Natural killer cell (primary cell): ENCODE data around the gene HTR6. TPM values are rescaled to one million over a fixed set of nuclear protein-coding genes. Genes with fewer than 3 reads are reported as not detected.
A peak's percentile ranks its signal among the peaks of the same experiment; 100 is the strongest.

ENCODE experiments used
- ATAC-seq, 3 donors: fragments of 150-1000 bp in 2 of 3; fragments of 200-7000 bp in 1 of 3; cut with Tn5 transposase; 1 replicate in 1 of 3; 2 replicates in 2 of 3; pipeline ENCODE4 v1.10.0; 2021; ENCODE audit warnings: mild to moderate bottlenecking in 2 of 3, moderate library complexity in 2 of 3
- DNase-seq, 2 donors: peaks; one replicate each; pipeline versions ENCODE4 v3.0.0 to v3.0.0-alpha.2; 2013 to 2021; ENCODE audit warnings: mixed read lengths in 1 of 2
- H3K27ac ChIP-seq: one replicate; pipeline ENCODE4 v1.5.1; 2013; ENCODE audit warnings: mild to moderate bottlenecking, low read length
- H3K27me3 ChIP-seq: one replicate; pipeline ENCODE4 v1.6.1; 2013; ENCODE audit warnings: low read length; ENCODE audit not compliant: control insufficient read depth, insufficient read depth
- H3K36me3 ChIP-seq: one replicate; pipeline ENCODE4 v1.6.1; 2013; ENCODE audit warnings: low read length; ENCODE audit not compliant: control insufficient read depth, insufficient read depth
- H3K4me1 ChIP-seq: one replicate; pipeline ENCODE4 v1.6.1; 2013; ENCODE audit warnings: low read length; ENCODE audit not compliant: control insufficient read depth, insufficient read depth
- H3K4me3 ChIP-seq: one replicate; pipeline ENCODE4 v1.5.1; 2013; ENCODE audit warnings: low read length
- H3K9me3 ChIP-seq: one replicate; pipeline ENCODE4 v1.6.1; 2013; ENCODE audit warnings: low read length; ENCODE audit not compliant: control insufficient read depth, insufficient read depth
- H3K27ac Mint-ChIP-seq, 2 donors: one replicate each; pipeline ENCODE4 v1.8.0; 2022; ENCODE audit warnings: mild to moderate bottlenecking in 2 of 2, mixed read lengths in 2 of 2, moderate library complexity in 1 of 2
- H3K27me3 Mint-ChIP-seq, 2 donors: one replicate each; pipeline ENCODE4 v1.8.0; 2022; ENCODE audit warnings: low read depth in 2 of 2, mixed read lengths in 2 of 2
- H3K36me3 Mint-ChIP-seq: one replicate; pipeline ENCODE4 v1.8.0; 2022; ENCODE audit warnings: mixed read lengths
- H3K4me1 Mint-ChIP-seq, 2 donors: one replicate each; pipeline ENCODE4 v1.8.0; 2022; ENCODE audit warnings: mixed read lengths in 2 of 2
- H3K4me3 Mint-ChIP-seq: one replicate; pipeline ENCODE4 v1.8.0; 2022; ENCODE audit warnings: mild to moderate bottlenecking, moderate library complexity, mixed read lengths
- H3K9me3 Mint-ChIP-seq, 2 donors: one replicate each; pipeline ENCODE4 v1.8.0; 2022; ENCODE audit warnings: mixed read lengths in 2 of 2
- WGBS: methylation state at CpG from one replicate; pipeline ENCODE4 v1.1.7; 2013; ENCODE audit warnings: missing lambda C conversion rate; ENCODE audit not compliant: insufficient coverage; 5-methylcytosine and 5-hydroxymethylcytosine counted together
- intact Hi-C: fragments of 100-400 bp; cut with micrococcal nuclease; formaldehyde crosslinking; loops from one replicate; pipeline ENCODE4 v1.14.2; 2022
- total RNA-seq, 4 donors: library from RNA; stranded (reverse); fragments of 120-200 nt in 1 of 4; gene quantifications; one replicate each; pipeline versions ENCODE4 v1.2.3 to v1.2.4, GENCODE V29; 2013 to 2022
- TF ChIP-seq, protein P1 (sequence below): fragments of 200-600 bp; IDR thresholded peaks from one replicate; pipeline ENCODE4 v1.8.0; 2022; ENCODE audit warnings: antibody characterized with exemption

The HTR6 gene
- total RNA-seq, 3 donors from 2014 or later (not counting 1 experiment from before 2014, with no cell fraction given), result 0.18 TPM; not detected in 2

DNA sequence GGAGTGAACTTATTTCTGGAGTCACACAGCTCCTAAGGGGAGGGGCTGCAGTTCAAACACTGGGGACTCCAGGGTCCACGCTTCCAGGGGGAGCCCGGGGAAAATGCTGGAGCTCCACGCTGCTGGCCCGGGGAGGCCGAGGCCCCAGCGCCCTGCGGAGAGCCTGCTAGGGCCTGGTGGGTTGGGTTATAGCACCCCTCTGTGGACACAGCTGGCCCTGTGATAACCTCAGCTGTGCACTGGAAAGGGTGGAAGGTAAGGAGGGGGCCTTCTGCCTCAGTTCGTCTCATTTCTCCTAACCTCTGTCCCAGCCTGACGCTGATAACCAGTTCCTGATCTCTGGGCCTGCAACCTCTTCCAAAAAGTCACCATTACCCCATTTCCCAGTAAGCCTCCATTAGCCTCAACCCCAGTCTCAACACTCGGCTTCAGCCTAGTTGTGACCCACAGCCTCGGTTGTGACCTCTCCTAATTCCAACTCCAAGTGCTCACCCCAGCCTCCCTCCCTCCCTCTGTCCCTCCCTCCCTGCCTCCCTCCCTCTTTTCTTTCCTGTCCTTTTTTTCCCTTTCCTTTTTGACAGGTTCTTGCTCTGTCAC, 13.4 kb upstream of the HTR6 start:
- Histone ChIP-seq H3K4me1 (peaks cover 8% of the 10 kb centered on the region), H3K27me3 (no peaks in the 10 kb centered on the region), H3K36me3 (no peaks in the 10 kb centered on the region), H3K9me3 (no peaks in the 10 kb centered on the region), H3K27ac (no peak overlapping the region), H3K4me3 (no peak overlapping the region)
- DNase-seq (peak in 1 of 2 donors; percentile 75), ATAC-seq (peak; percentile 45 to 63 (median 63))
- WGBS, result 43% methylated on average over 11 of the region's 11 CpGs
- no peak overlapping the region for H3K27ac Mint-ChIP-seq
- no peaks in the 10 kb centered on the region for H3K36me3 Mint-ChIP-seq
- H3K4me3 Mint-ChIP-seq, result no peak overlapping the region
- intact Hi-C loops, result loop anchor here (5.0 kb wide), 2 partner anchors 69 to 309 kb away; no protein-coding TSS in a partner anchor
- peaks cover 6 to 7% of the 10 kb centered on the region in 2 donors for H3K4me1 Mint-ChIP-seq
- TF ChIP-seq, protein P1, sequence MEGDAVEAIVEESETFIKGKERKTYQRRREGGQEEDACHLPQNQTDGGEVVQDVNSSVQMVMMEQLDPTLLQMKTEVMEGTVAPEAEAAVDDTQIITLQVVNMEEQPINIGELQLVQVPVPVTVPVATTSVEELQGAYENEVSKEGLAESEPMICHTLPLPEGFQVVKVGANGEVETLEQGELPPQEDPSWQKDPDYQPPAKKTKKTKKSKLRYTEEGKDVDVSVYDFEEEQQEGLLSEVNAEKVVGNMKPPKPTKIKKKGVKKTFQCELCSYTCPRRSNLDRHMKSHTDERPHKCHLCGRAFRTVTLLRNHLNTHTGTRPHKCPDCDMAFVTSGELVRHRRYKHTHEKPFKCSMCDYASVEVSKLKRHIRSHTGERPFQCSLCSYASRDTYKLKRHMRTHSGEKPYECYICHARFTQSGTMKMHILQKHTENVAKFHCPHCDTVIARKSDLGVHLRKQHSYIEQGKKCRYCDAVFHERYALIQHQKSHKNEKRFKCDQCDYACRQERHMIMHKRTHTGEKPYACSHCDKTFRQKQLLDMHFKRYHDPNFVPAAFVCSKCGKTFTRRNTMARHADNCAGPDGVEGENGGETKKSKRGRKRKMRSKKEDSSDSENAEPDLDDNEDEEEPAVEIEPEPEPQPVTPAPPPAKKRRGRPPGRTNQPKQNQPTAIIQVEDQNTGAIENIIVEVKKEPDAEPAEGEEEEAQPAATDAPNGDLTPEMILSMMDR, result peak; percentile 20
- no peaks in the 10 kb centered on the region for H3K9me3 Mint-ChIP-seq
- H3K27me3 Mint-ChIP-seq, result peaks cover 0 to 5% of the 10 kb centered on the region in 2 donors

DNA sequence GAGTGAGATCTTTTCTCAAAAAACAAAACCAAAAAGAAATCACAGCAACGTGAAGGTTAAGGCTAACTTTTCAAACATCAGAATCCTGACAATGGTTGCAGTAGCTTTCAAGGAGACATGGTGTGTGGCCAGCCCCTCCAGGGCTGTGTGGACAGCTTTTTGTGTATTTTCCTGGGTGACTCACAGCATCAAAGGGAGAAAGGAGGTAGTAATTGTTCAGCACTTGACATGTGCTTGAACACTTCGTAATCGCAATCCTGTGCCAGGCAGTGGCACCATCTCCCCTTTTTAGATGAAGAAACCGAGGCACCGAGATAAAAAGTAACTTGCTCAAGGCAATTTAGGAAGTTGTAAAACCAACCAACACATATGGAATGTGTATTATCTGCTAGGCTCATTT, 10.3 kb upstream of the HTR6 start:
- TF ChIP-seq, protein P1, result no peak
- ATAC-seq (no peak), DNase-seq (no peak)
- peaks cover 8% of the 10 kb centered on the region for H3K4me1 ChIP-seq
- no peak overlapping the region for H3K4me3 Mint-ChIP-seq
- no peaks in the 10 kb centered on the region for H3K36me3 ChIP-seq
- no peaks in the 10 kb centered on the region for H3K9me3 Mint-ChIP-seq
- WGBS, result 95% methylated on average over 4 of the region's 5 CpGs
- H3K27me3 ChIP-seq, result no peaks in the 10 kb centered on the region
- H3K36me3 Mint-ChIP-seq, result no peaks in the 10 kb centered on the region
- H3K9me3 ChIP-seq, result no peaks in the 10 kb centered on the region
- intact Hi-C loops, result loop anchor here (5.0 kb wide), 2 partner anchors 72 to 312 kb away; no protein-coding TSS in a partner anchor
- H3K27me3 Mint-ChIP-seq, result peaks cover 0 to 5% of the 10 kb centered on the region in 2 donors
- no peak overlapping the region for H3K27ac ChIP-seq
- no peak overlapping the region for H3K27ac Mint-ChIP-seq
- H3K4me1 Mint-ChIP-seq, result peaks cover 0 to under 1% of the 10 kb centered on the region in 2 donors
- H3K4me3 ChIP-seq, result no peak overlapping the region

DNA sequence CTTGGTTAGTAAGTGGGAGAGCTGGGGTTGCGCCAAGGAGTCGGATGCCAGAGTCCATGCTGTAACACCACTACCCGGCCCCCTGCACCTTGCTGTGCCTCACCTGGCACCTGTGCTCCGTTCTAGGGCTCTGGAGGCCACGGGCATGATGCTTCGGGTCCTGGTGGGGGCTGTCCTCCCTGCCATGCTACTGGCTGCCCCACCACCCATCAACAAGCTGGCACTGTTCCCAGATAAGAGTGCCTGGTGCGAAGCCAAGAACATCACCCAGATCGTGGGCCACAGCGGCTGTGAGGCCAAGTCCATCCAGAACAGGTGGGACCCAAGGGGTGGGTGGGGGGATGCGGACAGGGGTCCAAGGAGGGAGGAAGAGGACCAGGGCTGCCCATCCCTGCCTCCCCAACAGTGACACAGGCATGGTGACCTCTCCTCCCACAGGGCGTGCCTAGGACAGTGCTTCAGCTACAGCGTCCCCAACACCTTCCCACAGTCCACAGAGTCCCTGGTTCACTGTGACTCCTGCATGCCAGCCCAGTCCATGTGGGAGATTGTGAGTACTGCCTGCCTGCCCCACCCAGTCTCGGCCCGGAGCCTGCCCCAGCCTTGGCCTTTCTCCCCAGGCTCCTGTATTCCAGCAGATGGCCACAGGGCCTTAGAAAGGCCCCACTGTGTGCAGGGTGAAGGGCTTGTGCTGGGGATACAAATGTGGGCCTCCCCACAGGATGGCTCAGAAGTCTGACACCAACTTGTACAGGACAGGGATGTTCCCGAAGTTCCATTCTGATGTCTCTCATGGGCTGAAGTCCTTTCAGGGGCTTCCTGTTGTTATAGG, 9.6 kb upstream of the HTR6 start:
- H3K36me3 ChIP-seq, result no peaks in the 10 kb centered on the region
- no peaks in the 10 kb centered on the region for H3K9me3 ChIP-seq
- ATAC-seq (no peak), DNase-seq (no peak)
- peaks cover 14% of the 10 kb centered on the region for H3K4me1 ChIP-seq
- WGBS, result 91% methylated on average over 15 of the region's 15 CpGs
- no peak overlapping the region for H3K4me3 ChIP-seq
- no peaks in the 10 kb centered on the region for H3K27me3 ChIP-seq
- intact Hi-C loops, result loop anchor here (5.0 kb wide), 2 partner anchors 73 to 313 kb away; no protein-coding TSS in a partner anchor
- Mint-ChIP-seq H3K4me3 (no peak overlapping the region), H3K4me1 (peaks cover 0 to 6% of the 10 kb centered on the region in 2 donors), H3K36me3 (no peaks in the 10 kb centered on the region), H3K27me3 (peaks cover 0 to 5% of the 10 kb centered on the region in 2 donors), H3K27ac (peak overlapping the region in 1 of 2 donors; percentile 62), H3K9me3 (no peaks in the 10 kb centered on the region)
- no peak overlapping the region for H3K27ac ChIP-seq
- TF ChIP-seq, protein P1, result no peak
